Ascending aorta (tissue), 2 donors: ENCODE data around the gene IQSEC3. TPM values are rescaled to one million over a fixed set of nuclear protein-coding genes. Genes with fewer than 3 reads are reported as not detected.

ENCODE experiments used
- DNase-seq, 2 donors: peaks; one replicate each; pipeline ENCODE4 v3.0.0-alpha.2; 2019; ENCODE audit warnings: low spot score in 2 of 2
- H3K27ac ChIP-seq, 2 donors: fragments of 200-600 bp; sonication (generic); one replicate each; pipeline ENCODE4 v1.5.1; 2016 to 2017; ENCODE audit warnings: mild to moderate bottlenecking in 1 of 2
- H3K27me3 ChIP-seq: fragments of 200-600 bp; sonication (generic); one replicate; pipeline ENCODE4 v1.5.1; 2017
- H3K36me3 ChIP-seq, 2 donors: fragments of 200-600 bp; sonication (generic); one replicate each; pipeline ENCODE4 v1.5.1; 2016
- H3K4me1 ChIP-seq, 2 donors: fragments of 200-600 bp; sonication (generic); one replicate each; pipeline ENCODE4 v1.5.1; 2016 to 2017; ENCODE audit warnings: mild to moderate bottlenecking in 1 of 2
- H3K4me3 ChIP-seq, 2 donors: fragments of 200-600 bp; sonication (generic); one replicate each; pipeline ENCODE4 v1.5.1; 2016 to 2017; ENCODE audit warnings: mild to moderate bottlenecking in 1 of 2
- H3K9me3 ChIP-seq, 2 donors: fragments of 200-600 bp; sonication (generic); one replicate each; pipeline ENCODE4 v1.5.1; 2016
- CTCF ChIP-seq, 3 experiments: fragments of 200-600 bp in 2 of 3; fragments of 450-650 bp in 1 of 3; sonication (generic) in 2 of 3; IDR thresholded peaks; one replicate each; pipeline ENCODE4 v1.5.1; 2016 to 2019; ENCODE audit warnings: antibody characterized with exemption in 3 of 3, mild to moderate bottlenecking in 1 of 3, moderate library complexity in 1 of 3
- intact Hi-C: fragments of 100-400 bp; cut with DNase I; formaldehyde crosslinking; loops from one replicate; pipeline ENCODE4 v1.15.1; 2023
- total RNA-seq: library from RNA; depleted of rRNA; stranded (reverse); fragments of >200 nt; gene quantifications from one replicate; pipeline ENCODE4 v1.1.0, GENCODE V29; 2016

IQSEC3 gene
- total RNA-seq, 1 donor from 2014 or later: 0.53 TPM

- H3K36me3 ChIP-seq: no peaks in the 10 kb centered on the region
- no peaks in the 10 kb centered on the region for H3K27me3 ChIP-seq
- H3K4me3 ChIP-seq: no peak overlapping the region
- no peak for TF ChIP-seq CTCF (IDR thresholded peaks at IDR 0.05)
- intact Hi-C loops: no loop called here
- DNase-seq: no peak
- H3K9me3 ChIP-seq: peaks cover 0 to 10% of the 10 kb centered on the region in 2 donors
- H3K4me1 ChIP-seq: no peaks in the 10 kb centered on the region
- H3K27ac ChIP-seq: no peak overlapping the region
These were observed 20.7 kb downstream of the IQSEC3 start for GRCh38 chr12:87315-87714.

GRCh38 chr12:87856-88255 lies 21.3 kb downstream of the IQSEC3 start:
- H3K9me3 ChIP-seq: peaks cover 0 to 10% of the 10 kb centered on the region in 2 donors
- no peaks in the 10 kb centered on the region for H3K27me3 ChIP-seq
- H3K4me3 ChIP-seq: no peak overlapping the region
- no peak for DNase-seq
- no peaks in the 10 kb centered on the region for H3K4me1 ChIP-seq
- no peak overlapping the region for H3K27ac ChIP-seq
- no peaks in the 10 kb centered on the region for H3K36me3 ChIP-seq
- intact Hi-C loops: no loop called here
- no peak for TF ChIP-seq CTCF (IDR thresholded peaks at IDR 0.05)

GRCh38 chr12:89653-90052 lies 23.1 kb downstream of the IQSEC3 start:
- no peak for TF ChIP-seq CTCF (IDR thresholded peaks at IDR 0.05)
- intact Hi-C loops: no loop called here

GRCh38 chr12:91213-91612 lies 24.6 kb downstream of the IQSEC3 start:
- DNase-seq: no peak

More at GRCh38 chr12:89653-90052, 23.1 kb downstream of the IQSEC3 start:
- no peak for DNase-seq
- Histone ChIP-seq H3K27ac (no peak overlapping the region), H3K4me3 (no peak overlapping the region), H3K27me3 (no peaks in the 10 kb centered on the region), H3K9me3 (peaks cover 0 to 10% of the 10 kb centered on the region in 2 donors), H3K4me1 (no peaks in the 10 kb centered on the region), H3K36me3 (no peaks in the 10 kb centered on the region)

GRCh38 chr12:93266-94005 lies 26.9 kb downstream of the IQSEC3 start:
- no peaks in the 10 kb centered on the region for H3K4me1 ChIP-seq
- H3K4me3 ChIP-seq: no peak overlapping the region
- TF ChIP-seq CTCF (IDR thresholded peaks at IDR 0.05): no peak
- no peaks in the 10 kb centered on the region for H3K36me3 ChIP-seq
- peaks cover 0 to 10% of the 10 kb centered on the region in 2 donors for H3K9me3 ChIP-seq
- intact Hi-C loops: no loop called here
- DNase-seq: no peak
- no peaks in the 10 kb centered on the region for H3K27me3 ChIP-seq
- no peak overlapping the region for H3K27ac ChIP-seq

More at GRCh38 chr12:91213-91612, 24.6 kb downstream of the IQSEC3 start:
- Histone ChIP-seq H3K27ac (no peak overlapping the region), H3K36me3 (no peaks in the 10 kb centered on the region), H3K27me3 (no peaks in the 10 kb centered on the region), H3K4me3 (no peak overlapping the region), H3K4me1 (no peaks in the 10 kb centered on the region), H3K9me3 (peaks cover 0 to 10% of the 10 kb centered on the region in 2 donors)
- no peak for TF ChIP-seq CTCF (IDR thresholded peaks at IDR 0.05)
- intact Hi-C loops: no loop called here
